Hindlimb muscle (tissue), 1 donor: ENCODE results near the gene DOC2B. TPM values are rescaled to one million over a fixed set of nuclear protein-coding genes. Genes with fewer than 3 reads are reported as not detected.
"Not testable (repeated sequence)": the region's sequence is repeated elsewhere in the genome, so short reads cannot be mapped to it uniquely, and the experiment has no call there.

Experiments
- DNase-seq: peaks from one replicate; pipeline ENCODE4 v3.0.0-alpha.2; 2013
- polyA plus RNA-seq: library from polyadenylated mRNA; unstranded; fragments of 120-200 nt; gene quantifications from one replicate; pipeline ENCODE4 v1.2.1, GENCODE V29; 2013; ENCODE audit not compliant: insufficient read length

DOC2B gene
- polyA plus RNA-seq, 1 donor = 3.6 TPM

DNA sequence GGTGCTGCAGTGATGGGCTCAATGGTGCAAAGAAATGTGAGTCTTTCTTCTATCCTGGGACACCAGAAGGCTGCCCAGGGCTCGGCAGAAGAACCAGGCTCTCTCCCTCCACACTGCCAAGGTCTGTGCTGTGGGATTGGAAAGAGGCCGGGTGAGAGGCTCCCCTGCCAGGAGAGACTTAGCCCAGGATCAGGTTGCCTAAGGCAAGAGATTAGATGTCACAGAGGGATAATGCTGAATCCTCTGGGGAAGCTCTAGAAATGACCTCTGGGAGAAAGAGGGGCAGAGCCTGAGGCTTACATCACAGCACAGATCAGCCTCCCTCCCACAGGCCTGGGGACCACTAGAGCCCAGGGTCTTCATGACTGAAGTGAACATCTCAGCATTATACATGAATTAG is 5.7 kb upstream of the DOC2B start:
- no peak for DNase-seq

DNA sequence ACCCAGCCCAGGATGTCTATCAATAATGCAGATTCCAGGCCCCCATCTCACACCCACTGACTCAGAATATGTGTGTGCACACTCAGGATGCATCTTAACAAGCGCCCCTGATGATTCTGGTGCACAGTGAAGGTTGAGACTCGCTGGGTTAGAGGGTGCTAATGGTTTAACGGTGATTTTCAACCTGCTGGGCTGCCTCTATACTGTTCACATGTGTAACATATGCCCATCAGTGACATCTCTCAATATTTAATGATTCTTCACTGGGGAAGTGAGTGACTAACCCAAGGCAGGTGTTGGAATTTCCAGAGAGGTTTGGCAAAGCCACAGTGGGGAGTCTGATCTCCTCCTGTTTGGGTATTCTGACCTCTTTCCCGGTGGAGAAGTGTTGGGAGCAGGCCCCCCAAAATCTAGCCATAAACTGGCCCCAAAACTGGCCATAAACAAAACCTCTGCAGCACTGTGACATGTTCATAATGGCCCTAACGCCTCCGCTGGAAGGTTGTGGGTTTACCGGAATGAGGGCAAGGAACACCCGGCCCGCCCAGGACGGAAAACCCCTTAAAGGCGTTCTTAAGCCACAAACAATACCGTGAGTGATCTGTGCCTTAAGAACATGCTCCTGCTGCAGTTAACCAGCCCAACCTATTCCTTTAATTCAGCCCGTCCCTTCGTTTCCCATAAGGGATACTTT is 4.1 kb upstream of the DOC2B start:
- DNase-seq = no peak

DNA sequence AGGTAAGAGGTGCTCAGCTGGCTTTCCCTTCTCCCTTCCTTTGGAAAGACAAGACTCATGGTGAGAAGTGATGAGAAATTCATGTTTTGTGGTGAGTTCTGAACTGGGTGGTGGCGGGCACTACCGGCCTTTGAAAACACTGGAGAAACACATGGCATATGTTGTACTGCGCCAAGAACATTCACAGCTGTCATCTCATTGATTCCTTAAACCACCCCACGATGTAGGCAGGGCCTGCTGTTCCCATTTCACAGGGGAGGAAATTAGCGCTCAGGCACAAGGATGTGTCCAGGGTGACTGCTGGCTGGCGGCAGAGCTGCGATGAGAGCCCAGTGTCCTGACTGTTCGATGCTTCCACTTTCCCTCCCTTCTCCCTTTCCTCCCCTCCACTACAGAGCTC is 1.6 kb upstream of the DOC2B start:
- DNase-seq = no peak

DNA sequence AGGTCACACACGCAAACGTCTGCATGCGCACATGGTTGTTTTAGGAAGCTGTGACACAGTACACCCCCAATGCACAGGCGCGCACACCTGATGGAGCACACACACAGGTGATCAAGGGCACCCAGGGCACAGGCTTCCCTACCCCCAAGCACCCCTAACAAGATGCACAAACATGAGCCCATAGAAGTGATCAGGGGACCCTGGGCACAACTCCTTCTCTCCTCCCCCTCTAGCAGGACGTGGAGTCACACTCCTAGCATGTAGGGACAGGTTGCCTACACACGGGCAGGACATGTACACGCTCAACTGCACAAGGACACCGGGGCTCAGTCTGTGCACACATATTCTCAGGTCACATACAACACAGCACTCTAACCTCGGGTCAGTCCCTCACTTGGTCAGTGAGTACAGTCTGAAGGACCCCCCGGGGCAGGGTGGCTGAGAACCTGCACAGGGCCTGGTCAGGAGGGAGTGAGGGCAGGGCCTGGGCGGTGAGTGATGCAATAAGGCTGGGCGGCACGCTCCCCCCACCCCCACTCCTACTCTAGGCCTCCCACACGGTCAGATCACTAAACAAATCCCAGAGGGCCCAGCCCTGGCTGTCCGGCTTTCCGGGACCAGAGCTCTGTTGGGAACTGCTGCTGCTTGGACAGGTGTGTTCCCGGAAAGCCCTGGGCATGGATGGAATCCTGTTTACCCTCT is 751 bp upstream of the DOC2B start:
- no peak for DNase-seq

DNA sequence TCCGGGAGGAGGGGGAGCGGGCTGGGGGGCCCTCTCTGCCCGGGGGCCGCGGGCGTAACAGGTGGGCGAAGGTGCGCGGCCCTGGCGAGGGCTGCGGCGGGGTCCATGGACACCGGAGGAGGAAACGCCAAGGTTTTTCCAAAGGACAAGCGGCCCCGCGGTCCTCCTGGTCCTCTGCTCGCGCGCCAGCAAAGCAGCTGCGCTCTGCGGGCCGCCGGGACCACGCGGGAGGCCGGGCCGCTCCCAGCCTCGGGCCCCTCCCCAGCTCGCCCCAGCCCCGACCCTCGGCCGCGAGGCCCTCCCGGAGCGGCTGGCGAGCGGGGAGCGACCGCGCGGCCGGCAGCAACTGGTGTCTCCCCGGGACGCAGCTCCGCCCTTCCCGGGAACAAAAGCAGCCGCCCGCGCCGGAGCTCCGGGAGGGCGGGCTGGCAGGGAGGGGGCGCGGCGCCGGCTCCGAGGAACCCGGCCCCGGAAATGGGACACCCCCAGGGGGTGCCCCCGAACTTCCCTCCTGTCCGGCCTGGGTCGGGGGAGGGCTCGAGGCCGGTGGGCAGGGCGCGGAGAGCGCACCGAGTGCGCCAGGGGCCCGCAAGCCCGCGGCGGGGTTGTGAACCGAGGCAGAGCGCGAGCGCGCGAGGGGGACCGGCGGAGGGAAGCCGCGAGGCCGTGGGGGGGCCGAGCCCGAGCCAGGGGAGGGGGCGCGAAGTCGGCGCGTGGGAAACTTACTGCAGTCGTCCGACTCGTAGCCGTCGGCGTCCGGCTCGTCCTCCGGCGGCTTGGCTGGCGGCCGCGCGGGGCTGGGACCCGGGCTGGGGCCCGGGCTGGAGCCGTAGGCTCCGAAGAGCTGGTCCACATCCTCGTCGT is 837 bp downstream of the DOC2B start:
- peak; percentile 34 for DNase-seq

DNA sequence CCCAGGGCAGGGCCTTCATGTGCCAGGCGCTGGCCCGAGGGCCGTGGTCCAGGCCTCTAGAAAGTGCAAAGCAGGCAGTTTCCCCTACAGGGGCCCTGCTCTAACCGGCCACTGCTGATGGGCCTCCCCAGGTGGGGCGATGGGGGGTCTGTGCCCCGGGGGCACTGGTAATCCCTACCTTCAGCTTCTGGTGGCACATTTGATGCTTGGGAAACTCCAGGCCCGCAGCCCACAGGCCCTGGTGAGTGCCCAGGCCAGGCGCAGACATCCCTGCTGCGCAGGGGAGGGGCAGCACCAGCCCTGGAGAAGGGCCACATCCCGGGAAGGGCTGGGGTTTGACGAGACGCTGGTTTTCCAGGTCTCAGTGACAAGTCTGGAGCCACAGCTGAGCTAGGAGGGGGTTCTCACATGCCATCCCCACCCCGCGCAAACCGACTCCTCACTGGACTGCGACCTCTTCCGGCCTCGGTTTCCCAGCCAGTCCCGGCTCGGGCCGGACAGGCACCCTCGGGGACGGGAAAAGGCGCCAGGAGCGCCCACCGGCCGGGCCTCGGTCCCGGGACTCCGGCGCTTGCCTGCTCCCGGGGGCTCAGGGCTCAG is 1.6 kb downstream of the DOC2B start:
- no peak for DNase-seq

DNA sequence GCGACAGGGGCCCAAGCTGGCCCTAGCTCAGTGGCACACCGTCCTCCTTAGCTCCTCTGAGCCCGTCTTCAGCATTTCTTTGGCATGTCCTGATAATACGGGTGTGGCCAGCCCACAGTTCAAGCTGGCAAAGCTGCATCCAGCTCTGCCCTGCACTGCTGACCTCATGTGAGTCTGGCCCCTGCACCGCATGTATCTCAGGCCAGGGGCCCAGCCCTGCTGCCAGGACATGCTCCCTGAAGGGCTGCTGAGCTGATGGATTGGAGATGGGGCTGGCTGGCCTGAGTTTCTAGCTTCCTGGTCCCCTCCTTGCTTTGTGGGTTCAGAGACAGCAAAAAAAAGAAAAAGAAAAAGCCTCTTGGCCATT is 2.4 kb downstream of the DOC2B start:
- DNase-seq = no peak

DNA sequence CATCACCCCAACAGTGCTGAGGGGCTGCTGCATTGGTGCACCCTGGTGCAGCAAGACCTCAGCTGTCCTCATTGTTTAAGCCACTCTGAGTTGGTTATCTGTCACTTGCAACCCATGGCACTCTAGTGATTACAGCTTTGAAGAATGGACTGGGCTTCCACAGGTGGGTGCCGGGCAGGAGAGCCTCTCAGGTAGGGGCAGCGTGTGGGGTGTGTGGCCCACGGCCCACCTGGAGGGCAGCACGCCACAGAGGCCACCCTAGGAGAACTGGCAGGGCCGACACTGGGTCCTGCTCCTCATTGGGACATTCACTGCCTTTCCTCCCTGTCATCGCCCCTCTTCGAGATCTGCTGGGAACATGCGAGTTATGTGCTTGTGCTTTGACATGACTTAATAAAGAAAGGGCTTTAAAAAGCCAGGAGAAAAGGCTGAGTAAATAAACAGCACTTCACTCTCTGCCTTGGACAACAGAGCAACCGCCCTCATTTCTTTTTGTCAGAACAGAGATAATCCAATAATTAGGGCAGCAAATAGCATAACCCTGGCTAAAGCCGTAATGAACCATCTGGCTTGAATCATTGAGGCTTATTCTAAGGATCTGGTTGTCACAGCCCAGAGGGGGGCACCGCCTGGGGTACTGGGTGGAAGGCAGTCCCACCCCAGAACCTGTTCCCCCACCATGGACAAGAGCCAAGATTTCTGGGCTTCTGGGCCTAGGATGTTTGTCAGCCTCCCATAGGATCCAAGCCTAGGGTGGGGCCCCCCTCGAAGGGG is 3.0 kb downstream of the DOC2B start:
- DNase-seq = no peak

DNA sequence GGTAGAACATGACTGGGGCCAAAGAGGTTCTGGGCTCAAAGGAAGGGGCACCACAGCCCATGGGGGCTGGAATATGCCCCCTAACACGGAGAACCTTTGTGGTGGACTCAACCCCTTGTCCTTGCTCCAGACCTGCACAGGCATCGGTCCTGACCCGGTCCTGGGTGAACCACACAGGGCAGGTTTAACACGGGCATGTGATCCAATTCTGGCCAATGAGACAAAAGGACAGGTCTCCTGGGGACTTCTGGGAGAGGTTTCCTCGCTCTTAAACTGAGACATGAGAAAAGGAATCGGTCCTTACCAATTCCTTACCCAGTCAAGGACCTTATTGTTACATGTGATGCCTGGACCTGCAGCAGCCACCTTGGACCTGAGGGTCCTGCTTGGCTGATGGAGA is 3.7 kb downstream of the DOC2B start:
- DNase-seq = no peak

DNA sequence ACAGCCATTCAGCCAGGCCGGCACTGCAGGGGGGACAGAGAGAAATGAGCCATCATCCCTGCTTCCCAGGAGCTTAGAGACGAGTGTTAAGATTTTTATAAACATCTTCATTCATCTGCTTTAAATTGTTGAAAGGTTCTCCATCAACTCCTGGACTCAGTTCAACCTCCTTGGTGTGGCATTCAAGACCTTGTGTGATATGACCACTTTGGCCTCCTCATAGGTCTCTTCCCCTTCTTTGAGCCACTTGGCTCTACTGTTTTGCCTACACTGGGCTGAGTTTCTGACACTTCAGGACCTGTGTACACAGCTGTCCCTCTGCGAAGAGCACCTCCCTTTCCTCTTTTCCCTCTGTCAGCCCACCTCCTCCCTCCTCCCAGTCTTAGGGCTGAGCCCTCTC is 4.3 kb downstream of the DOC2B start:
- DNase-seq = no peak

DNA sequence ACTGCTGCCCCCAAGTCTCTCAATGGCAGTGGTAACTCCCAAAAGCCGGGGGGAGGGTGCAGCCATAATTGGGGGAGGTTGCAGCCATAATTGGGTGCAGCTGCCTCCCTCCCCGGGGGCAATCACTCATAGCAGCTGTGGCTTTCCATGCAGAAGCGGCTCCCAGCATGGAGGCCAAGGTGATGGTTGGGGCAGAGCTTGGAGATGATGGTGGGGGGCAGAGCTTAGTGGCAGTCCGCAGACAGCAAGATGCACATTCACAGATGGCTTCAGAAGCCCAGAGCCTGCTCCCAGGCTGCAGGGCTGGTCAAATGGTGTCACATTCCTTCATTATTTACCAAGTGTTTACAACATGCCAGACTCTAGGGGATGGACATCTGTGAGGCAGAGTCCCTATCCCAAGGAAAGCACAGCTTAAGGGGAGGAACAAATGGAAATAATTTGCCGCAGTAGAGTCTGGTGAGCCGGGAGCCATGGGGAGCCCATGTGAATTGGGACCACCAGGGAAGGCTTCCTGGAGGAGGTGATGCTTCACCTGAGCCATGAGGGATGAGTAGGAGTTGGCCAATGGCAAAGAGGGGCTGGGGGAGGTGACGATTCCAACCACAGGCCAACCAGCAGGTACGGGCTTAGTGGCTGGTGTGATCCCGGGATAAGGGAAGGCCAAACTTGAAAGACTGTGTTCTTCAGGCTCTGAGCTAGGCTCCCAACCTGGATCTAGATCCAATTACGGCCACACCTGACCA is 8.1 kb downstream of the DOC2B start:
- DNase-seq = no peak

DNA sequence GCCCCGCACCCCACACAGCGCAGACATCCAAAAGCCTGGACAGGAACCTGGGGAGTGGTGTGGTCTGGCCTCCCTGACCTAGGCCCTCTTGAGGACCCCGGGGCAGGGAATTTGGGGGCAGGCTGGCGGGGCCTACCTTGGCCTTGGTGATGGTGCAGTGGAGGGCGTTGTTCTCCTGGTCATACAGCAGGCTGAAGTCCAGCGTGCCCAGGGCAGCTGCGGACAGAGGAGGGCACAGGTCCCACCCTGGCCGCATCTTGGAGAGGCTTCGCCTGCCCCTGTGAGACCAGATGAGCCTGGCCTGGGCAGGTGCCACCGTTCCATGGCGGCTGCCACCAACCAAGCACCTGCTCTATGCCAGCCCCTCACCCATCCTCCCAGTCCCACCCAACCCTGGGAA is 9.0 kb downstream of the DOC2B start:
- no peak for DNase-seq

DNA sequence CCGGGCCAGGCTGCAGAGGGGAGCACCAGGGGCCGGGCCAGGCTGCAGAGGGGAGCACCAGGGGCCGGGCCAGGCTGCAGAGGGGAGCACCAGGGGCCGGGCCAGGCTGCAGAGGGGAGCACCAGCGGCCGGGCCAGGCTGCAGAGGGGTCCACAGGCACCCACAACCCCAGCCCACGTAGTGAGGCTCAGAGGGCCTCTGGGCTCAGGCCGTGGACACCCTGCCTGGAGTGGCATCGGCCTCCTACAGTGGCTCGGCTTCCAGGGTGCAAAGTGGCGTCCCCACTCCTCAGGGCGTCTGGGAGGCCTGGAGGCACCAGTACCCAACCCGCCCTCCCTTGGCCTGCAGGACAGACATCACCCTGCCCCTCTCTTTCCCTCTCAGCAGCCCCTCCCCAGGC is 9.6 kb downstream of the DOC2B start:
- DNase-seq = no peak

DNA sequence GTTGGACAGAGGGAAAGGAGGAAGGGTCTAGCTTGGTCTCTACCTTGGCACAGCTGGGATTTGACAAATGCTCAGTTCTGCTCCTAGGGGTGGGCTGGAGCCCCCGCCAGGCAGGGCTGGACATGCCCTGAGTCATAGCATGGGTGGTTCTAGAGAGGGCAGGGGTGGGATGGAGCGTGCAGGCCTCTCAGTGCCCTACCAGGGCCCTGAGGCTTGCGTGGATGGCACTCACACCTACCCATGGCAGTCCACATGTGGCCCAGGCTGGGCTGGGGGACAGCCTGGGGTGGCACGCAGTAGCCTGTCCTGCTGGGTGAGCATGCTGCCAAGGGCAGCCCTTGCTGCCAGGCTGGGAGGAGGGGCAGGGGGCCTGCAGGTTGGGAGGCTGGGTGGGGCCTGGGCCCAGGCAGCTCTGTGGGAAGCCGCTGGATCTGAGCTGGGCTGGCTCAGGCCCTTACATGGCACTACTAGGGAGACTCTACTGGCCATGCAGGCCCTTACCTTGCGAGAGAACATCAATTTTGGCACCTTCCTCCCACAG is 11.2 kb downstream of the DOC2B start:
- DNase-seq = no peak

DNA sequence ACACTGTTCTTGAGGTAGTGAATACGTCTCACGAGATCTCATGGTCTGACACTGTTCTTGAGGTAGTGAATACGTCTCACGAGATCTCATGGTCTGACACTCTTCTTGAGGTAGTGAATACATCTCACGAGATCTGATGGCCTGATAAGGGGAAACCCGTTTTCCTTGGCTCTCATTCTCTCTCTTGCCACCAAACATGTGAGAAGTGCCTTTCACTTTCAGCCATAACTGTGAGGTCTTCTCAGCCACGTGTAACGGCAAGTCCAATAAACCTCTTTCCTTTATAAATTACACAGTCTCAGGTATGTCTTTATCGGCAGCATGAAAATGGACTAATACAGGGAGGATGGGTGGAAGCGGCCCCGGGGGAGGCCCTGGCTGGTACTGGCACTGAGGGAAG is 12.8 kb downstream of the DOC2B start:
- not testable (repeated sequence) for DNase-seq

DNA sequence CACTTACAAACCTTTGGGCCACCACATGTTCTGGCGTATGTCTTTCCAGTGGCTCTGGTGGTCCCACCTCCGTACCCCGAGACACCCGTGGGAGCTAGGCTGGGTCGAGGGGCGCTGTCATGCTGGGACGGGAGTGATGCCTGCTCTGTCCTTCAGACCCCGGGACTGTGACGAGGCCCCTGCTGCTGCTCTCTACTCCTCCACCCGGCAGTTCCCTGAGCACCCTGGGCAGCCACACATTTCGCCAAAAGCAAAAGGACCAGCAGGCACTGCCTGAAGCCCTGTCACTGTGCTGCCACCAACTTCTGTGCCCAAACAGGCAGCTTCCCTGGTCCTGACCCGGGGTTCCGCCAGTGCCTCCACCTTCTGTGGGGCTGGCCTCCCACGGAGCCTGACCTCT is 15.5 kb downstream of the DOC2B start:
- no peak for DNase-seq

DNA sequence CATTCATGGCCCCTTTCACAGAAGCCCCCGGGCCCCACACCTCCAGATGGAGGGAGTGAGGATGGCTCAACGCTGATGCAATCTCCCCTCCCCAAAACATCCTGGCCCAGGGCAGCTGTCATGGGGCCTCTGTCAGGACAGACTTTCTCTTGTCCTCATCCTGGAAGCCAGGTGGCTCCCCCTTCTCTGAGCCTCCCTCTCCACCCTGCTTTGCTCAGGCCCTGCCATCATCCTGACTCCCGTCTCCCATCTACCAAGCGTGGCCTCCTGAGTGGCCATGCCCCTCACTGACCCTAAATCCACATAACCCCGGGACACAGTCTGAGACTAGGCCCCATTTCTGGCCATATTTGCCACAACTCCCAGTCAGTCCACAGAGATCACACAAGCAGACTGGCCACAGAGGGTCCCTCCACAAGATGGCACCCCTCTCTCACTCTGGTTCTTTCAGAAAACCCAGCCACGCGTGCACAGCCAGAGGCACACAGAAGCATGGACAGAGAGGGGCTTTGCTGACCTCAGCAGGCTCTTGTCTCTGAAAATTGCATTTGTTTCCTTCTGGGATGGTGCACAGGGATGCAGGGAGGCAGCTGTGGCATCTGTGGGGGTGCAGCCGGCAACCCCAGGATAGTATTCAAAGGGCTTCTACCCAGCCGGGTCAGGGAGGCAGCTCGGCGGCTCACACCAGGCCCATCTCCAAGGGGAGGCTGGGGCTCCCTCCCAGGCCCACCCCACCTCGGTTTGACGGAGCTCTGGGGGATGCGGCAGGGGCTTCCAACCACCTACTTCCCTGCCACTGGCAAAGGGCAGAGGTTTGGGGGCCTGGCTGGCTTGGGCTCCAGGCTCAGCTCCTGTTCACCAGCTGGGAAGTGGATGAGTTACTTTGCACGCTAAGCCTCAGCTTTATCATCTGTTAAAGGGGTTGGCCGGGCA is 16.9 kb downstream of the DOC2B start:
- peak; percentile 77 for DNase-seq

DNA sequence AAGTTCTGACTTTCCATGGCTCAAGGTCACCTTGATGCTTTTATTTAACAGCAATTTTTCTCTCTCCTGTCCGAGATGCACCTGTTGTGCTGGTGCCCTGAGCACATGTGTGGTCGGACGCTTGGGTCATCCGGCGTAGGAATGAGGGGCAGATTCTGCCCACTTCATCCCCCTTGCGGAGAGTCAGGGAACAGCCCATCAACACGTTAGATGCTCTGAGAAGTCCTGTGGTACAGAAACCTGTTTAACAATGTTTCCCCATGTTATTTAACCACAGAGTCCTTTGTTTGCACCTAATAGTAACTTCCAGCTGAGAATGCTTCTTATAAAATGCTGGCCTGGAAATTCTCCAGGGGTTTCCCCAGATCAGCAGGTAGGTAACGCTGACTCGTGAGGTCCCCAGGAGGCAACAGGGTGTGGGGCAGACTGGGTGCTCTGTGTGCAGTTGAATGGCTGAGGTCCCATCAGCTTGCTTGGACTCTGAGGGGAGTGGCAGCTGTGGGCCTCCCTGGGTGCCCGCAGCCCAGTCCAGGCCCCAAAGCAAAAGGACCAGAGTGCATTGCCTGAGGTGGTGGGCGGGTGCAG is 17.8 kb downstream of the DOC2B start:
- DNase-seq = no peak

DNA sequence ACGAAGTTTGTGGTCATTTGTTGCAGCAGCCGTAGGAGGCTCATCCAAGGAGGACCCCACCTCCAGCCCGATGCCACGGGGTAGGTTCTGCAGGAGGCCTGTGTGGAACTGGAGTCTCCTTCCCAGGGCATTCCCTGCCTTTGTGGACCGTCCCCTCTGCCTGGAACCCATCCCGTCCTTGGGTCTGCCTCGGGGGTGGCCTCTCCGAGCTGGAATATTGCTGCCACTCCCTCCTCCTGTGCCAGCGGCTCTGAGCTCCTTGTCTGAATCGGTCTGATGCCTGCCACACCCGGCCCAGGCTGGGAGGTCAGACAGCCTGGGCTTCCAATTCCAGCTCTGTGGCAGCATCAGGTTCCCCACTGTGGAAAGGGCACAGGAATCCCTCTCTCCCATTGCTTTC is 18.8 kb downstream of the DOC2B start:
- no peak for DNase-seq

DNA sequence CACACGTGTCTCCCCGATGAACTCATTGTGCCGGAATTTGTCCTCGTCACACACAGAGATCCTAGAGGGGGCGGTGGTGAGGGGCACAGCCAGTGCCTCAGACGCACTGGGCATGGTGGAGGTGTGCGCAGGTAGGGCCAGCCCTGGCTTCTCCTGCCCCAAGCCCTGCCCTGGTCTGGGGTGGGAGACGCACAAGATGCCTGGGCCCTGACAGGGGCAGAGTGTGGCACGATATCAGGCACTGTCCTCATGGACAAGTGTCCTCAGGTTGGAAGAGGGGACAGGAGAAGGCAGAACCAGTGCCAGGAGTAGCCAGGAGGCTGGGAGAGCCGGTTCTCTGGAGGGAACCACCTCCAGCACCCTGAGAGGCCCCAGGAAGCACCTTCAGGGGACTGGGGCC is 20.0 kb downstream of the DOC2B start:
- DNase-seq = no peak
